Ascending aorta (tissue), 2 donors: ENCODE results near the gene SPPL2A. TPM values are rescaled to one million over a fixed set of nuclear protein-coding genes. Genes with fewer than 3 reads are reported as not detected.

Source experiments
- DNase-seq, 2 donors: peaks; one replicate each; pipeline ENCODE4 v3.0.0-alpha.2; 2019; ENCODE audit warnings: low spot score in 2 of 2
- H3K27ac ChIP-seq, 2 donors: fragments of 200-600 bp; sonication (generic); one replicate each; pipeline ENCODE4 v1.5.1; 2016 to 2017; ENCODE audit warnings: mild to moderate bottlenecking in 1 of 2
- H3K27me3 ChIP-seq: fragments of 200-600 bp; sonication (generic); one replicate; pipeline ENCODE4 v1.5.1; 2017
- H3K36me3 ChIP-seq, 2 donors: fragments of 200-600 bp; sonication (generic); one replicate each; pipeline ENCODE4 v1.5.1; 2016
- H3K4me1 ChIP-seq, 2 donors: fragments of 200-600 bp; sonication (generic); one replicate each; pipeline ENCODE4 v1.5.1; 2016 to 2017; ENCODE audit warnings: mild to moderate bottlenecking in 1 of 2
- H3K4me3 ChIP-seq, 2 donors: fragments of 200-600 bp; sonication (generic); one replicate each; pipeline ENCODE4 v1.5.1; 2016 to 2017; ENCODE audit warnings: mild to moderate bottlenecking in 1 of 2
- H3K9me3 ChIP-seq, 2 donors: fragments of 200-600 bp; sonication (generic); one replicate each; pipeline ENCODE4 v1.5.1; 2016
- CTCF ChIP-seq, 3 experiments: fragments of 200-600 bp in 2 of 3; fragments of 450-650 bp in 1 of 3; sonication (generic) in 2 of 3; IDR thresholded peaks; one replicate each; pipeline ENCODE4 v1.5.1; 2016 to 2019; ENCODE audit warnings: antibody characterized with exemption in 3 of 3, mild to moderate bottlenecking in 1 of 3, moderate library complexity in 1 of 3
- intact Hi-C: fragments of 100-400 bp; cut with DNase I; formaldehyde crosslinking; loops from one replicate; pipeline ENCODE4 v1.15.1; 2023
- total RNA-seq: library from RNA; depleted of rRNA; stranded (reverse); fragments of >200 nt; gene quantifications from one replicate; pipeline ENCODE4 v1.1.0, GENCODE V29; 2016

The SPPL2A gene
- total RNA-seq, 1 donor from 2014 or later, result 785 TPM

GRCh38 chr15:50686469-50687301 lies 78.8 kb downstream of the SPPL2A start, which contains the start of gene TRPM7:
TSS of gene TRPM7 (minus strand) at chr15:50686797. CDS start at chr15:50686533, 264 bp downstream.
- Histone ChIP-seq H3K9me3 (no peaks in the 10 kb centered on the region), H3K4me3 (peak within 1 kb of the TSS; percentile 71 to 80), H3K27me3 (no peaks in the 10 kb centered on the region), H3K36me3 (peaks cover 0 to 4% of the 10 kb centered on the region in 2 donors), H3K4me1 (peaks cover 0 to 21% of the 10 kb centered on the region in 2 donors), H3K27ac (peak within 1 kb of the TSS; percentile 91 to 96)
- TF ChIP-seq CTCF (IDR thresholded peaks at IDR 0.05), result no peak
- DNase-seq, result peak; percentile 24 to 92
- intact Hi-C loops, result loop anchor here (1.0 to 2.0 kb wide), 3 partner anchors 11 to 222 kb away; partner anchors contain the start of genes AP4E1 and SPPL2A

GRCh38 chr15:50685976-50686468 lies 79.5 kb downstream of the SPPL2A start:
- Histone ChIP-seq H3K4me1 (peaks cover 0 to 21% of the 10 kb centered on the region in 2 donors), H3K9me3 (no peaks in the 10 kb centered on the region), H3K27me3 (no peaks in the 10 kb centered on the region), H3K36me3 (peaks cover 0 to 4% of the 10 kb centered on the region in 2 donors), H3K27ac (peak overlapping the region; percentile 91 to 96), H3K4me3 (peak overlapping the region; percentile 71 to 80)
- intact Hi-C loops, result loop anchor here (1.0 to 2.0 kb wide), 3 partner anchors 11 to 223 kb away; partner anchors contain the start of genes AP4E1 and SPPL2A
- TF ChIP-seq CTCF (IDR thresholded peaks at IDR 0.05), result no peak
- DNase-seq, result peak in 1 of 2 donors; percentile 71

GRCh38 chr15:50685191-50685975 lies 80.1 kb downstream of the SPPL2A start:
- Histone ChIP-seq H3K36me3 (peaks cover 0 to 4% of the 10 kb centered on the region in 2 donors), H3K27me3 (no peaks in the 10 kb centered on the region), H3K4me3 (peak overlapping the region; percentile 71 to 80), H3K9me3 (no peaks in the 10 kb centered on the region), H3K27ac (peak overlapping the region; percentile 91 to 96), H3K4me1 (peaks cover 0 to 21% of the 10 kb centered on the region in 2 donors)
- intact Hi-C loops, result no loop called here
- no peak for DNase-seq
- no peak for TF ChIP-seq CTCF (IDR thresholded peaks at IDR 0.05)

GRCh38 chr15:50681467-50681866 lies 84.0 kb downstream of the SPPL2A start:
- Histone ChIP-seq H3K4me3 (no peak overlapping the region), H3K36me3 (peaks cover 0 to 4% of the 10 kb centered on the region in 2 donors), H3K4me1 (peaks cover 0 to 18% of the 10 kb centered on the region in 2 donors), H3K27ac (no peak overlapping the region), H3K9me3 (no peaks in the 10 kb centered on the region), H3K27me3 (no peaks in the 10 kb centered on the region)
- TF ChIP-seq CTCF (IDR thresholded peaks at IDR 0.05), result no peak
- intact Hi-C loops, result no loop called here
- DNase-seq, result no peak

GRCh38 chr15:50676799-50677483 lies 88.6 kb downstream of the SPPL2A start:
- no peaks in the 10 kb centered on the region for H3K9me3 ChIP-seq
- no peak overlapping the region for H3K27ac ChIP-seq
- no peaks in the 10 kb centered on the region for H3K27me3 ChIP-seq
- intact Hi-C loops, result no loop called here
- H3K4me3 ChIP-seq, result no peak overlapping the region
- DNase-seq, result no peak
- TF ChIP-seq CTCF (IDR thresholded peaks at IDR 0.05), result no peak
- H3K36me3 ChIP-seq, result peaks cover 0 to 9% of the 10 kb centered on the region in 2 donors
- H3K4me1 ChIP-seq, result no peaks in the 10 kb centered on the region
